Stimulated activated CD4-positive, alpha-beta T cell treated with anti-CD3 and anti-CD28 coated beads, Interleukin-4, amount 100 ng/mL, for 48 hours (primary cell): Measurements from ENCODE around the gene CRACDL.

ENCODE experiments used
- DNase-seq, 2 donors: peaks; one replicate each; pipeline ENCODE4 v3.0.0-alpha.2; 2020; ENCODE audit warnings: low read depth in 2 of 2

Gene CRACDL

DNA sequence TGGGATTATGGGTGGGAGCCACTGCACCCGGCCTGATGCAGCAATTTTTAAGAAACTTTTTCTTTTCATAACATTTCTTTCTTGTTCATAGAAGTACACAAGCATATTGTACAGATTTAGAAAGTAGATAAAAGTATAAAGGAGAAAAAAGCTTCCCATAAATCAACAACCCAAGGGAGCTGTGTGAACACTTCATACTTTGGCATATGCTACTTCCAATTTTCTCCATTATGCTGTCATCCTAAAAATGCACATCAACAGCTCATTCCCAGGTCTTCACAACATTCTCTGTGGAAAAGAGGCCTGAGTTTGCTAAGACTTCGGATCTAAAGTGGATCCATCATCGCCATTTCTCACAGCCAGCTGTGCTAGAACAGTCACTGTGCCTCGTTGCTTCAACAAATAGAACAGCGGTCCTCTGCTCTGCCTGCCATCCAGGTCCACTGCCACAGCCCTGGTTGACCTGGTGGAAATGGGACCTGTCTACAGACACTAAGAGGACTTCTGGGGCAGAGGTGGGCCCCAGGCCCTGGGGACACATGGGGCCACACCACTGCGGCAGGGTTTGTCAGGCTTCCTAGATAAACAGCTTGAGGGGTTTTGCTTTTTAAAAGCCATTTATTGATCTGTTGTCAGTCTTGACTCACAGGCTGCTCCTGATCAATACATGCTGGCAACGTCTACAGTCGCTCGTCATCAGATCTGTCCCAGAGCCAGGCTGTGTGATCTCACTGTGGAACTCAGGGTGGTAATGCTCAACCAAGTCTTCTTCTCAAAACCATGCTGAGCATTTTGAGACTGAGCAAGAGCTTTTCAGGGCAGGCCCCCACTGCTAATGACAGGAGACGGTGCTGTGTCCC is 132.4 kb downstream of the CRACDL start:
- DNase-seq: no peak

DNA sequence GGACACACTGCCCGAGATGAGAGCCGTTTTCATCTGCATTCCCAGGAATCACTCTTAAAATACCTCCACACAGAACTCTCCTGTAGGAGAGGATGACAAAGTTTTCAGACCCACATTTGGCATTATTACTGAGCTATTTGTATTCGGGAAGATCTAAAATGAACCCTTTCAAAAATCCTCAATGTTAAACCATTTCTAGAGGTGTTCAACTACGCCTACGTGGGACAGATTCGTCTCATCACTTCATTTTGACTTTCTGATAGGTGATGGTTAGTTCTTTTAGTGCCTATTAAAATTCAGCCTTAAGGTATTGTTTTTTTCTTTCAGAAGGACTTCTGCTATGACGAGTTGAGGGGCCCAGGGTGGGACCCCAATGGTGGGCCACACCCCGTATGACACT is 133.7 kb downstream of the CRACDL start:
- no peak for DNase-seq

GRCh38 chr2:98801921-98802321 is 134.1 kb downstream of the CRACDL start:
- no peak for DNase-seq

DNA sequence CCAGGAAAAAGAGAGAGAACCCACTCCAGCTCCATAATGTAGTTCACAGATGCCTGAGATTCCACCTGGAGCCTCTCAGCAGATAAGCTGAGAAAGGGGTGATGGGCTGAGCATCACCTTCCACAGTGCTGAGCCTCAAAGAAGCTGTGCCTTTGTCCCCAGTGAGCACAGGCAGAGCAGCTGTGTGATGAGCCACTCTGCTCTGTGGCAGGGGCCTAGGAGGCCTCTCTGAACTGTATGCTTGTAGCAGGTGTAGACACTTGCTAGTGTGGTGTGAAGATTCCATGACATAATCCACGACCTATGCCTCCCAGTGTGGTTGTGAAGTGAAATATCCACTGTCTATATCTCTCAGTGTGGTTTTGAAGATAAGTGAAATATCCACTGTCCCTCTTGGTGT is 134.7 kb downstream of the CRACDL start:
- no peak for DNase-seq

GRCh38 chr2:98800330-98801064 is 135.5 kb downstream of the CRACDL start:
- no peak for DNase-seq

- no peak for DNase-seq
Observed at GRCh38 chr2:98799375-98800329, 136.4 kb downstream of the CRACDL start.

GRCh38 chr2:98796775-98797544 is 139.1 kb downstream of the CRACDL start:
- no peak for DNase-seq

- DNase-seq: no peak
Observed at GRCh38 chr2:98795891-98796676, 139.9 kb downstream of the CRACDL start.

DNA sequence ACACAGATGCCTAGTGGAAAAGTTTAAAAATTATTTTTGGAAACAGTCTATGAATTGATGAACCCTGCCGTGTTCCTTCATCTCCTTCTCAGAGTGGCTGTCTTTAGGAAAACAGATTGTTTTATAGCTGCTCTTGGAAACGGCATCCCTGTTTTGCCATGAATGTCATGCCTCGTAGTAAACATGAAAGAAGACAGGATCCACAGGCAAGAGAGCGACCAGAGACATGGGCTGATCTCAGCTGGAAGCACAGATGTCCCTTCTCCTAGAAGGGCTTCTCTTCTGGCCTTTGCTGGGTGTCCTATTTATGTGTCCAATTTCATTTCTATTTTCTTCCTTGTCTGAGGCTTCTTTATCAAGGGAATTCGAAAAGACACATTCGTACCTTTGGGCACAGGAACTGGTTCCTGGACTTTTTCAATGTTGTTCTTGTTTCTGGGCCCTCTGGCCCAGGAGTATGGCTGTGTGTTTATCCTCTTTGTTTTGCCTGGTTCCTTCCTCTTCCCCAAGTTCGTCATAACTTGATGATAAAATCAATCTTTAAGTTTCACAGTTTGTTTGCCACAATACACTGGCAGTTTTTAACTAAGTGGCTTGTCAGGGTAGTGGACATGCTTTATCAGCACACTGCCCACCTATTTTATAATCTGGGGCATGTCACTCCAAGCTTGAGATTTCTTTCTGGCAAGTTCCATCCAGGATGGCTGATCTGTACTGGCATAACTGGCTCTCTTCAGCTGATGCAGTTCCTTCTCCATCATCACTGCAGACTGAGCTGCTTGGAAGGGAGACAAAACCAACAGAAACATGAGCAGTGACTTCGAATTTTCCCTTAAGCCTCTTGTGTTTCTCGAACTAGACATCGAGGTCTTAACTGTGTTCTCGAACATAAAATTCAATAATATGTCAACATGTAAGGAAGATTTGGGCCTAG is 141.9 kb downstream of the CRACDL start:
- no peak for DNase-seq

- no peak for DNase-seq
Observed at GRCh38 chr2:98793275-98793674, 142.8 kb downstream of the CRACDL start.

- DNase-seq: no peak
Observed at GRCh38 chr2:98790221-98790620, 145.8 kb downstream of the CRACDL start.

GRCh38 chr2:98787700-98788099 is 148.3 kb downstream of the CRACDL start:
- DNase-seq: no peak

GRCh38 chr2:98786179-98786578 is 149.8 kb downstream of the CRACDL start:
- DNase-seq: no peak

- no peak for DNase-seq
Observed at GRCh38 chr2:98782570-98782969, 153.5 kb downstream of the CRACDL start.

DNA sequence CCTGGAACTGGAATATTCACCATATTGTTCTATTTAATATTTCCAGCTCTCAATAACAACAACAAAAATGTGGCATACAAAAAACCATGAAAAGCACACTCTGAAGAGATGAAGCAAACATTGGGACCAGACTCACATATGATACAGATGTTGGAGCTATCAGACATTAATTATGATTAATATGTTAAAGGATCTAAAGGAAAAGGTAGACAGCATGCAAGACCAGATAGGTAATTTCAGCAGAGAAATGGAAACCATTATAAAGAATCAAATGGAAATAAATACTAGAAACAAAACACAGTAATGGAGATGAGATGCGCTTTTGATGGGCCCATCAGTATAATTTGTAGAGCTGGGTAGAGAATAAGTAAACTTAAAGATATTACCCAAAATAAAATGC is 154.2 kb downstream of the CRACDL start:
- no peak for DNase-seq

- DNase-seq: no peak
Observed at GRCh38 chr2:98778741-98779483, 157.1 kb downstream of the CRACDL start.

- DNase-seq: no peak
Observed at GRCh38 chr2:98778151-98778550, 157.9 kb downstream of the CRACDL start.

GRCh38 chr2:98777710-98778109 is 158.3 kb downstream of the CRACDL start:
- DNase-seq: no peak

DNA sequence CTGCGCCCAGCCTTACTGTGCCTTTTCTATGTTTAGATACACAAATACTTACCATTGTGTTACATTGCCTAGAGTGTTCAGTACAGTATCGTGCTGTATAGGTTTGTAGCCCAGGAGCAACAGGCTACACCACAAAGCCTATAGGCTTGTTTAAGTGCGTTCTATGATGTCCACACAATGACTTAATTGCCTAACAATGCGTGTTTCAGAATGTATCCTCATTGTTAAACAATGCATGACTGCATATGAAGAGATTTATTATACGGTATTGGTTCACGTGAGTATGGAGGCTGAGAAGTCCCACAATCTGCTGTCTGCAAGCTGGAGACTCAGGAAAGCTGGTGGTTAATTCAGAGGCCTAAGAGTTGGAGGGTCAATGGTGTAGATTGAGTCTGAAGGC is 158.9 kb downstream of the CRACDL start:
- DNase-seq: no peak
